GM04503 (cell line): ENCODE measurements around the gene RIN3.
"Not testable (repeated sequence)": the region's sequence is repeated elsewhere in the genome, so short reads cannot be mapped to it uniquely, and the experiment has no call there.

Experiments used
- DNase-seq: peaks from one replicate; pipeline ENCODE4 v3.0.0-alpha.2; 2012; ENCODE audit warnings: low read depth

RIN3 gene

DNA sequence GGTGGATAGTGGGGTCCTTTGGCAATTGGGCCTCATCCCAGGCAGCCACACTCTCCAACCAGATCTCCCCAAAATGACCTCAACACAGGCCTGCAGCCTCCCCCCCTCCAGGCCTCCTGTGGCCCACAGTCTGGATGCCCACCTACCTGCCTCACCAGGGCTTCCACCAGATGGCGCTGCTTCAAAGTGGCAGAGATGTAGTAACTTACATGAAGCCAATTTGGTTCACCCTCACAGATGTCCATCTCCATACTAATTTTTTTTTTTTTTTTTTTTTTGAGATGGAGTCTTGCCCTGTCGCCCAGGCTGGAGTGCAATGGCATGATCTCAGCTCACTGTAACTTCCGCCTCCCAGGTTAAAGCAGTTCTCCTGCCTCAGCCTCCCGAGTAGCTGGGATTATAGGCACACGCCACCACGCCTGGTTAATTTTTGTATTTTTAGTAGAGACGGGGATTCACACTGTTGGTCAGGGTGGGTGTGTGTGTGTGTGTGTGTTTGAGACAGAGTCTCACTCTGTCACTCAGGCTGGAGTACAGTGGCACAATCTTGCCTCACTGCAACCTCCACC, 201.2 kb downstream of the RIN3 start:
- not testable (repeated sequence) for DNase-seq

DNA sequence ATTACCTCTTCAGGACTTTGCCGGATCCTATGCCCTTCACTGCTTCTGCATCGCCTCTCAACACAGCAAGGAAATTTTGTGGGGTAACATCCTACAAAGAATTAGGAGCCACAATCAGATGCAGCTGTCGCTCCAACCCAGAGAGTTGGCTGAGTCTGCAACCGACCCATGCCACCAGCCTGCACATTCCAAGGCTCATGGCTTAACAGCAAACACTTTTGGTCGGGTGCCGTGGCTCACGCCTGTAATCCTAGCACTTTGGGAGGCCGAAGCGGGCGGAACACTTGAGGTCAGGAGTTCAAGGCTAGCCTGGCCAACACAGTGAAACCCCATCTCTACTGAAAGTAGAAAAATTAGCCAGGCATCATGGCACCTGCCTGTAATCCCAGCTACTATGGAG, 202.6 kb downstream of the RIN3 start:
- no peak for DNase-seq

GRCh38 chr14:92717571-92718042, 204.0 kb downstream of the RIN3 start:
- no peak for DNase-seq

DNA sequence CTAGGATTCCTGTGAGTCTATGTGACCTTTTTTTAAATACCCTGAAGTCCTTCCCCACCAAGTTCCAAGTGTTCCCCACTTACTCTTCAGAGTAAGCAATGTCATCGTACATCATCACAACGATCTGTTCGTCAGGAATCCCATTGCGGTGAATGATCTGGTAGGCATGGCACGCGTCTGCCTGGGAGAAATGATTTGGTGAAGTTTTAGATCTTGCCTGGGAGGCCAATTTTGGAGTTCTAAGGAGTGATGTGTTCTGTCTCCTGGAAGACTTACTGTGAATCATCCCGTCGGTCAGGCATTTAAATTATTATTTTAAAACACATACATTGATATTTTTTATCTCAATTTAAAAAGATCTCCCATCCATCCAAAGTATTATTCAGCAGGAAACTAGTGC, 205.1 kb downstream of the RIN3 start:
- DNase-seq: no peak

DNA sequence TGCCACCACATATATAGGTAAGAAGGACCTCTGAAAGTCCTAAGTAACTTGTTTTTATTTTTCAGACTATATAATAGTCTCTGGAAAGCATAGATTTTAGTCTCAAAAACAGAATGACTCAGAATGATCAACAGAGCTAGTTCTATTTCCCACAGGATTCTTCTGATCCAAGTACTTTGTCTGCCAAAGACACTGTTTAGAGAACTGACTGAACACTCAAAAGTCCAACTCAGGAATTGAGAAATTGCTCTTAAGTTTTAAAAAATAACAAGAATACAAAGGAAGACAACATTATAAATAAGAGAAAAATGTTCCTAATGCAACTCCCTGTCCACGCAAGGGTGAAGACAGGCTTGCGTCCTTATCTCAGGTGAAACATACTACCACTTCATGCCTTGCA, 205.8 kb downstream of the RIN3 start:
- no peak for DNase-seq

DNA sequence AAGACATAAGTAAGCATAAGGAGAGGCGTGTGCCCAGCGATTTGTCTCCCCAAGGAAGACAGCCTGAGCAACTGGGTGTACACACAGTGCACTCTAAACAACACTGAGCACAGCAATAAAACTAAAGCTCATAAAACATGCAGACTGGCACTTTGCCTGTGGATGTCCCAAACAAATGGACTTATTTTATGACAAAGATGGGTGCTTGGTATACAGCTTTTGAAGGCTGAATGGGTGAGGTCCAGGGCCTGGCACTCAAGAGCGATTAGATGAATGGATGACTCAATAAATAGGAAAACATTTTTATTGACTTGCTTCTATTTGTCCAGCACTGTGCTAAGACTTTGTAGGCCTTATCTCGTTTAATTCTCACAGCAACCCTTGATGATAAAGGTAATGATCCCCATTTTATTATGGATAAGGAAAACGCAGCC, 206.3 kb downstream of the RIN3 start:
- DNase-seq: no peak

DNA sequence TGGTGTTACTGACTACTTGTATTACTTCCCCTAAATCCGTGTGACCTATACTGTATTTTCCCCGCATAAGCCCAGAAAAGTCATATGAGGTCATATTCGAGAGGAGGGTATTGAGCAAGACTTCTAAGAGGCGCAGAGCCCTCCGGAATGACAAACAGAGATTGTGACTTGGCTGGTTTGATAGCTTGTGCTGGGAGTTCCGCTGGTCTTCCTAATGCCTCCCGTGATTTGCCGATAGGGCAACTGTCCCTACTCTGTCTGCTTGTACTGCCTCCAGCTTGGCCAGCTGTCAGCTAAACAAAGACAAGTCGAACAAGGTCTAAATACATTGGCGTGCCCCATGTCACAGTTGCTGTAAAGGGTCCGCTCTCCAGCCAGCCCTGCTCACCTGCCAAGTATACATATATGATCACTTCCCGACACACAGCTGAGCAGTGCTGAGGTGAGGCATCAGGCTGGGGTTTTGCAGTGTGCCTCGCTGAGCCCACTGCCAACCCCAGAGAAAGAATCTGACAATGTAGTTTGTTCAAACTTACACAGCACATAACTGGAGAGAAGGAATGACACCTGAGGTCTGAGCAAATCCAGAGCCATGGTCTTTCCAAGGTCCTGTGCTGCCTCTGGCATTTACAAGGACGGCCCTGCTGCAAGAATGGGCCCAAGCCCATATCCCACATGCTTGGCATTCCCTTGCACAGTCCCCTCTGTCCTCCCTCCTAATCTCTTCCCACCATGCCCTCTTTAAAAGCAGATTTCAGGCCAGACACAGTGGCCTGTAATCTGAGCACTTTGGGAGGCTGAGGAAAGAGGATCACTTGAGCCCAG, 211.1 kb downstream of the RIN3 start:
- no peak for DNase-seq

- no peak for DNase-seq
Measured at GRCh38 chr14:92726135-92726932, 212.8 kb downstream of the RIN3 start.

GRCh38 chr14:92726933-92727262, 213.3 kb downstream of the RIN3 start:
- DNase-seq: no peak

DNA sequence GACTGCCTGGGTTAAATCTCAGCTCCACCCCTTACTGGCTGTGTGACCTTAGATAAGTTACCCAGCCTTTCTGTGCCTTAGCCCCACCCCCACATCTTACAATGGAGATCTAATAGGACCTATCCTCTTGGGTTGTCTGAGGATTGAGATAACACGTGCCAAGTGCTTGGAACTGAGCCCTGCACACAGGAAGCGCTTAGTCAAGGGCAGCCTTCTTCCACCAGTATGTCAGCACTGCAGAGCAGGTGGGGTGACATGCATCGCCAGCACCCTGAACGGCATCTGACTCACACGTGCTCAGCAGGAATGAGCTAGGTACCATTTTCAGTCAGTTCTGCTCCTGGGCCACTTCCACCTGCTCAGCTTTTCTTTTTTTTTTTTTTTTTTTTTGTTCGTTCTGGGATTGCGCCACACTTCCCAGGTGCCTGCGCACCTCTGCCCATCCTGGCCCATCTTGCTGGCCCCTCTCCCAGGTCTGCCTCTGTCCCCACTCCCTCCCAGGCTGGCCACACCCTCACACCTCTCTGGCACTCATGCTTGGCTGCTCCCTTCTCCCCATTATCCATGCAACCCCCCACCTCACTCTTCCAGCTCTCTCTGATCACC, 215.3 kb downstream of the RIN3 start:
- no peak for DNase-seq

- no peak for DNase-seq
Measured at GRCh38 chr14:92729634-92730358, 216.2 kb downstream of the RIN3 start.

DNA sequence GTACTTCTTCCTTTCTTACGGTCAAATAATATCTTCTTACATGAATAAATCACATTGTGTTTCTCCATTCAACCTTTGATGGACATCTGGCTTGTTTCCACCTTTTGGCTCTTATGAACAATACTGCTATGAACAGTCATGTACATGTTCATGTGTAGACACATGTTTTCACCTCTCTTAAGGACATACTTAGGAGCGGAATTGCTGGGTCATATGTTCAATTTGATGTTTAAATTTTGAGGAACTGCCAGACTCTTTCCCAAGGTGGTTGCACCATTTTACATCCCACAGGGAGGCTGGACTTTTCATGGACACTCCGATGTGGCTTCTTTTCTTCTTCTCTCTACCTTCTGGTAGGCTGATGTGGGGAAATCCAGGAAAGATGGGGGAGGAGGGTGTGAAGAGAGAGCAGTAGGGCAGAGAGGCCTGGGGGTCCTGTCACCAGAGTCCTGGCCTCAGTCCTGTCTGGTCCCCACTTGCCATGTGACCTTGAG, 218.1 kb downstream of the RIN3 start:
- DNase-seq: no peak

GRCh38 chr14:92733007-92733406, 219.4 kb downstream of the RIN3 start:
- no peak for DNase-seq

DNA sequence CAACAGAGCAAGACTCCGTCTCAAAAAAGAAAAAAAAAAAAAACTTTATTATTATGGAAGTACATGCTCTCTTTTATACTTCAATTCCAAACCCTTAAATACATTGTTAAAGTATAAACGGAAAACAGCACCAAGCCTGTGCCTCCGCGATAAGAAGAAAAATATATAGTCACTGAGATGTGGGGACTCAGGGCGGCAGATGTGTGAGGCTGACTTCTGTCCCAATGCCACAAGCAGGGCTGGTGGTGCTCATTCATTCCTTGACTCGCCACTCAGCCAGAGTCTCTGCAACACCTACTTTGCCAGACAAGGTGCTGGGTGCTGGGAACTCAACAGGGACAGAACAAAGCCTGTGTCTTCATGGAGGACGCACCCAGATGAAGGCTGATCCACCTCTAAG, 221.0 kb downstream of the RIN3 start:
- DNase-seq: no peak

DNA sequence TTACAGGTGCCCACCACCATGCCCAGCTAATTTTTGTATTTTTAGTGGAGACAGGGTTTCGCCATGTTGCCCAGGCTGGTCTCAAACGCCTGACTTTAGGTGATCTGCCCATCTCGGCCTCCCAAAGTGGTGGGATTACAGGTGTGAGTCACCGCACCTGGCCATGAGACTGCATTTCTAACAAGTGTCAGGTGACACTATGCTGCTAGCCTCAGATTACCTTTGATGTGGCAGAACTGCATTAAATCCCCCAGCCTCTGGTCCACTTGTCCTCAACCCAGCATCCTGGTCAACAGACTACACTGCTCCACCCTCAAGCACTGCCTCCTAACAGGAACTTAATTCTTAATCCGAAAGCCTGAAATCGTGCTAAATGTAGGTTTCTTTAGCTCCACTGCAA, 221.8 kb downstream of the RIN3 start:
- DNase-seq: no peak

DNA sequence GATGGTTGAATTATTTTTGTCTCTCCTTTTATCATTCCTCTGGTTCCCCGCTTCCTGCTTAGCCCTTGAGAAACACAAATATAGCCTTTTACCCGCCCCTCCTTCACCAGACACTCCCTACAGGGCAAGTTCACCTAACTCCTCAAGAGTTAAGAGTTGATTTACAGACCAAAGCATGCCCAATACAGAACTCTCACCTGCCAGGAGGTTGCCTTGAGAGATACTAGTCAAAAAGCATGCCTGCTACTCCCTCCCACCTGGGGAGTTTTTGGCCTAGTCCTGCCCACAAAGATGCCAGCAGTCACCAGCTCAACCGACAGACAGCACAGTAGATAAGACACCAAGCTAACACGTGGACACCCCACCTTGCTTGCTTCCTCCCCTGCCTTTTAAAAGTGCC, 223.6 kb downstream of the RIN3 start:
- DNase-seq: no peak

- DNase-seq: no peak
Measured at GRCh38 chr14:92737619-92738188, 224.1 kb downstream of the RIN3 start.
